OCI-LY7 (cell line): ENCODE results near the gene ADISSP.

Experiments
- CTCF ChIP-seq: fragments of 200-600 bp; sonication (generic); conservative IDR thresholded peaks from 2 replicates; pipeline ENCODE4 v1.5.1; 2014; ENCODE audit warnings: mild to moderate bottlenecking, antibody characterized with exemption, low read length, moderate library complexity, mixed read lengths
- EZH2phosphoT487 ChIP-seq: fragments of 200-600 bp; sonication (generic); IDR thresholded peaks from 2 replicates; pipeline ENCODE4 v1.6.1; 2018; ENCODE audit warnings: low read depth, borderline replicate concordance, mild to moderate bottlenecking, mixed run types, antibody characterized with exemption, low read length, moderate library complexity, mixed read lengths

- no peak for TF ChIP-seq CTCF
- no peak for TF ChIP-seq EZH2phosphoT487
Observed at GRCh38 chr20:3767427-3768341, at the start of gene ADISSP.
